Measurements from ENCODE around the gene DIO3. TPM values are rescaled to one million over a fixed set of nuclear protein-coding genes. Genes with fewer than 3 reads are reported as not detected.

Gene DIO3
- polyA plus RNA-seq (ENCODE audit: insufficient read length in 12 of 12), result 1 to 10 TPM in 11 of 12 donors, not detected in 1; 1.3 to 6.8 (median 4.3) TPM
- long read RNA-seq, donor 1, transcript DIO3-201 (1 exons, 2,102 nt), result major isoform, 36 of 36 reads
- long read RNA-seq, donor 1, partial matches to known transcripts, result 0 of 36 reads
- long read RNA-seq, donor 1, other reads (novel, unspliced or antisense), result 0 of 36 reads
- long read RNA-seq, donor 2, transcript DIO3-201 (1 exons, 2,102 nt), result major isoform, 10 of 10 reads
- long read RNA-seq, donor 2, partial matches to known transcripts, result 0 of 10 reads
- long read RNA-seq, donor 2, other reads (novel, unspliced or antisense), result 0 of 10 reads
- long read RNA-seq, donor 3, transcript DIO3-201 (1 exons, 2,102 nt), result major isoform, 7 of 7 reads
- long read RNA-seq, donor 3, partial matches to known transcripts, result 0 of 7 reads
- long read RNA-seq, donor 3, other reads (novel, unspliced or antisense), result 0 of 7 reads
- long read RNA-seq, donor 4, transcript DIO3-201 (1 exons, 2,102 nt), result major isoform, 17 of 17 reads
- long read RNA-seq, donor 4, partial matches to known transcripts, result 0 of 17 reads
- long read RNA-seq, donor 4, other reads (novel, unspliced or antisense), result 0 of 17 reads
- long read RNA-seq, donor 5, transcript DIO3-201 (1 exons, 2,102 nt), result major isoform, 13 of 13 reads
- long read RNA-seq, donor 5, partial matches to known transcripts, result 0 of 13 reads
- long read RNA-seq, donor 5, other reads (novel, unspliced or antisense), result 0 of 13 reads
- long read RNA-seq, donor 6, transcript DIO3-201 (1 exons, 2,102 nt), result major isoform, 10 of 10 reads
- long read RNA-seq, donor 6, partial matches to known transcripts, result 0 of 10 reads
- long read RNA-seq, donor 6, other reads (novel, unspliced or antisense), result 0 of 10 reads
- long read RNA-seq, donor 7, transcript DIO3-201 (1 exons, 2,102 nt), result major isoform, 8 of 8 reads
- long read RNA-seq, donor 7, partial matches to known transcripts, result 0 of 8 reads
- long read RNA-seq, donor 7, other reads (novel, unspliced or antisense), result 0 of 8 reads
- long read RNA-seq, donor 8, transcript DIO3-201 (1 exons, 2,102 nt), result major isoform, 9 of 9 reads
- long read RNA-seq, donor 8, partial matches to known transcripts, result 0 of 9 reads
- long read RNA-seq, donor 8, other reads (novel, unspliced or antisense), result 0 of 9 reads
- long read RNA-seq, donor 9, transcript DIO3-201 (1 exons, 2,102 nt), result major isoform, 11 of 11 reads
- long read RNA-seq, donor 9, partial matches to known transcripts, result 0 of 11 reads
- long read RNA-seq, donor 9, other reads (novel, unspliced or antisense), result 0 of 11 reads
- long read RNA-seq, donor 10, transcript DIO3-201 (1 exons, 2,102 nt), result major isoform, 5 of 5 reads
- long read RNA-seq, donor 10, partial matches to known transcripts, result 0 of 5 reads
- long read RNA-seq, donor 10, other reads (novel, unspliced or antisense), result 0 of 5 reads
- long read RNA-seq, donor 11, transcript DIO3-201 (1 exons, 2,102 nt), result major isoform, 22 of 22 reads
- long read RNA-seq, donor 11, partial matches to known transcripts, result 0 of 22 reads
- long read RNA-seq, donor 11, other reads (novel, unspliced or antisense), result 0 of 22 reads

DNA sequence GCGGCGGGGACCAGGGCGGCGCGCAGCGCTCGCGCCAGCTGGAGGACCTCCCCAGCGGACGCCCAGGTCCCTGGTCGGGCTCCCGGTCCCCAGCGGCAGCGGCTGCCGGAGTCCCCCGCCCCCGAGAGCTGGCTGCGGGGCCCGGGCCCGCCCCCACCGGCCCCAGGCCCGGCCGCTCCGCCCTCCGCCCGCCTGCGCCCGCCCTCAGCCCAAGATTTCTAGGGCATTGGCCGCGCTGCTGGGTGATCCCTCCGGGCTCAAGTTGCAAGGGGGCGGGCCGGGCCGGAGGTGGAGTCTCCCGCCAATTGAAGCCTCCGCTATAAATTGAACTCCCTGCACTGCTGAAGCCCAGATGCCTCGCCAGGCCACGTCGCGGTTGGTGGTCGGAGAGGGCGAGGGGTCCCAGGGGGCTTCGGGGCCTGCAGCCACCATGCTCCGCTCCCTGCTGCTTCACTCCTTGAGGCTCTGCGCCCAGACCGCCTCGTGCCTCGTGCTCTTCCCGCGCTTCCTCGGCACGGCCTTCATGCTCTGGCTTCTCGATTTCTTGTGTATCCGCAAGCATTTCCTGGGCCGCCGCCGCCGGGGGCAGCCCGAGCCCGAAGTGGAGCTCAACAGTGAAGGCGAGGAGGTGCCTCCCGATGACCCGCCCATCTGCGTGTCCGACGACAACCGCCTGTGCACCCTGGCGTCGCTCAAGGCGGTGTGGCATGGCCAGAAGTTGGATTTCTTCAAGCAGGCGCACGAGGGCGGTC lies at the start of gene DIO3:
TSS of gene DIO3 (plus strand) at position 351 of the 752 bp plus-strand sequence.
- DNase-seq, result peak; percentile 48

DNA sequence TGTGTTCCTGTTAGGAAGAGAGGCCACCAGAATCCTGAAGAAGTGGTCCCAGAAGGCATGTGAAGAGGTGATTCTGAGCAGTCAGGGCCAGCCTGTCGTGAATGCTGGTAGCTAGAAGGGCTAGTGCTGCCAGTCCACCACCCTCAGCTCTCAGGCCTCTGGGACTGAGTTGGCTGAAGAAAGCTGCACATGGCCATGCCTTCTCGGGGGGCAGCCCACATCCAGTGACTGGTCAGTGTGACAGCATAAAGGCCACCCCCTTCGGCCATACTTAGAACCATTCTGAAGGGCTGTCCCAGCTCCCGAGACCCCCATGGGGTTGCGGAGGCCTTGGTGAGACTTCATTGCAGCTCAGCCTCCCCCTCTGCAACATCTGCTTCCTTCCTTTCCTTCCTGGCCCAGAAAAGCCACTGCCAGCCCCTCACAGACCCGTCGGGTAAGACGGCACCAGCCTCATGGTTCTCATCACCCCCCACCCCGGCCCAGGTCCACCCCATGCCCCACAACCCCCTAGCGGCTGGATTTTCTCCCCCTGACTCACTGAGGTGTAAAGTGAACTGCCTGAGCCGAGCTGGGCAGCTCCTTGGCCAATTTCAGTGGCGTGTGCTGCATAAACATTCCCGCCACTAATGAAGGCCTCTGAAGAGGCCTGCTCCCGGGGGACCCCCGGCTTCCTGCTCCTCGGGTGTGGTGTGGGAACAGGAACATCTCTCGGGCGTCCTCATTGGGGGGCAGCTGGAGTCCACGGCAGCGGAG lies 49.5 kb upstream of the DIO3 start:
- no peak for DNase-seq

DNA sequence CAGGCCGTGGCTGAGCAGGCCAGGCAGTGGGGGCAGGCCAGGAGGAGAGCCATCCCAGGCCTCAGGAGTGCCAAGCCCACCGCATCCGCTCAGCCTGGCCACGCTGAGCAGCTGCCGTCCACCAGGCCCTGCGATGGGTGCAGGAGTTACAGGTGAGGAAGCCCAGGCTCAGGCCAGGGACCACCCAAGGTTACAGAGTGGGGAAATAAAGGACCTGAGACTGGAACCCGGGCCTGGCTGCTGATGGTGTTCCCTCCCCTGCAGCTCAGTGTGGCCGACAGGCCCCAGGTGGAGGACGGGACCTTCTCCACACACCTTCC lies 49.0 kb upstream of the DIO3 start:
- DNase-seq, result no peak

DNA sequence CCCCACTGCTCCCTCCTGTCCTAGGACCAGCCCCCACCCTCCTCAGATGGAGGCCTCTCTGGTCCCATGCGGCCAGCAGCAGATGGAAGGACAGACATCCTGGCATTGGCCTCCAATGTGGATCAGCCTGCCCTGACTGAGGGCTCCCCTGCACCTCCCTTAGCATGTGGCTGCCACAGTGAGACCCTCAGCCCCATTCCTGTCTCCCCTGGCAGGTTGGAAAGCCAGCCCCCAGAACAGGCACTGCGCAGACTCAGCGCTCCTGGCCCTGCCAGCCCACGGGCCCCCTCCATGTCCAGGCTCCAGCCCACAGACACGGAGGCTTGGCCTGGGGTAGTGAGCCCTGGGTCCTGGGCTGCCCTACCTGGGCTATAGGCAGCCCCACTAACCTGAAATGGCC lies 47.2 kb upstream of the DIO3 start:
- no peak for DNase-seq

DNA sequence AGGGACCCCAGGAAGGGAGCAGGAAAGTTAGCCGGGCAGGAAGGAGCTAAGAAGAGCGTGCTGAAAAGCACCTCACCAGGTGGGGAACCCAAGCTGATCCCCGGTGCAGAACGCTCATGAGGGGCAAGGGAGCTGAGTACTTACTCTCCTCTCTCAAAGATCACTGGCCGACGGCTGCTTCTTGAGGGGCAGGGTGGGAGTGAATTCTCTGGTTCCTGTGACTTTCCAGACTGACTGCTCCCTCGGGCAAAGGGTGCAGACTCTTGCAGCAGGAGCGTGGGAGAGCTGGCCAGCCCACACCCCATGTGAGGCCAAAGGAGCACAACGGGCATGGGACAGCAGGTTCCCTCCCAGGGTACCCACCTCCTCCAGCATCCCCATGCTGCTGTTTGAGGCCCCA lies 44.9 kb upstream of the DIO3 start:
- no peak for DNase-seq

DNA sequence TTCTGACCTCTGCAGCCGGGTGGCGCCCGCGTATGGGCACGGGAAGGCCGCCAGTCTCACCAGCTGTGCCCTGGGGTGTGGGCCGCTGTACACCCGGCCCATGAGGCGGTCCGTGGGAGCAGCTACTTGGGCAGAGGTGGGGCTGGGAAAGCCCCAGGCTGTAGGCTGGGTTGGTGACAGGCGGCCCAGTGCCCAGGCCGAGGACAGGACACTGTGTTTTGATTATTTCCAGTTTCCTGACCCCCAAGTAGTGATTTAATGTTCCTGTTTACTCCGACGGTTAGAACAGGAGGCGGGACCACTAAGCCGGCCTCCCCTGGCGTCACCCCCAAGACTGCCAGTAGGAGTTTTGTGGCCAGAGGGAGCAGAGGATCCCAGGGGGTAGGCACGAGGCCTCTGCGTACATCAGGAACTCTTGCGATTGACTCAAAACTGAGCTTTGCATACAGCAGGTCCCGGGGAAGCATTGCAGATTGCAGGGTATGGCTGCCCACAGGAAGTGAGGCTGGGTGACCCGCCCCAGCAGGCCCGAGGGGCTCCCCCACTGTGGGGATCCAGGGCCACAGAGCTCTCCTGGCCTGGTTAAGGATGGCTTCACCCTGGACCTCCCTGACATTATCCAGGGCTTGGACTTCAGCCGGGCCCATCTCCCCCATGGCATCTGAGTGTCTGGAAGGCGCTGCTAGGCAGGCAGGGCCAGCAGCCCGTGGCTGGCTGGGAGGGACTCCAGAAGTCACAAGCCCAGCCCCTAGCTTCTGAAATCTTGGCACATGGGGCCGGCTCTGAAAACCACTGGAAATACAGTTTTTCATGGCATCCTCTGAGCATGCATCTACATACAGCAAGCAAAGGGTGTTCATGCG lies 42.5 kb upstream of the DIO3 start:
- no peak for DNase-seq

DNA sequence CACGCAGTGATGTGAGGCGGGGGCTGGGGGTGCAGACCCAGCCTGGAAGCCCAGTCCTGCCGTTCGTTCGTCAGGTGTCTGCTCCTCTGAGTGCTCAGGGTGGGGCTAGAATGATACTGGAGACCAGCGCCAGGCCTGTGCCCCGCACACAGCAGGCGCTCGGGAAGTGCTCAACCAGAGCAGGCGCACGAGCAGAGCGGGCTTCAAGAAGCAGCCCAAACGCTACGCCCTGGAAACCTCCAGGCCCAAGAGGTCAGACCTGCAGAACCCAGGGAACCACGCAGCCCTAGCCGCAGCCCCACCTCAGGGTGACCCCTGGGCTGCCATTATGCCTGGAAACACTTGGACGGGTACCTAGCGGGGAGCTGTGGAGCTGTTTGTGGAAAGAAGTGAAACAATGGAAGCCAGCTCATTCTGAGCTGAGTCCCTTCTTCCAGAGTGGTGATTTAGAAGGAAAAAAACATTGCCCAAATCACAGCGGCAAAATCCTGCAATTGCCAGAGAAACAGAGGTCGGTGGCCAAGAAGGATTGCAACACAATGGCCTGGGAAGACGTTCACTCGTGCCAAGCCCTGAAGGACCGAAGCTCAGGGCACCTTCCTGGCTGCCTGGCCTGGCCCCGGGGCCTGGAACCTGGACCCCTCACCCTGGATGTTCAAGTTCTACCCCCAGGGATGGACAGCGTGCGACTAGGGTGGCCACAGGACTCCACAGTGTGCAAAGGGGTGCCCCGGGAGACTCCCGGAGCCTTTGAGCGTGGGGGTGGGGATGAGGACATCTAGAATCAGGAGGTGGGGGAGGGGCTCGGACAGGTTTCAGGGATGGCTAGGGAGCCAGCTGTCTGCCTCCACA lies 40.4 kb upstream of the DIO3 start:
- DNase-seq, result peak; percentile 45

DNA sequence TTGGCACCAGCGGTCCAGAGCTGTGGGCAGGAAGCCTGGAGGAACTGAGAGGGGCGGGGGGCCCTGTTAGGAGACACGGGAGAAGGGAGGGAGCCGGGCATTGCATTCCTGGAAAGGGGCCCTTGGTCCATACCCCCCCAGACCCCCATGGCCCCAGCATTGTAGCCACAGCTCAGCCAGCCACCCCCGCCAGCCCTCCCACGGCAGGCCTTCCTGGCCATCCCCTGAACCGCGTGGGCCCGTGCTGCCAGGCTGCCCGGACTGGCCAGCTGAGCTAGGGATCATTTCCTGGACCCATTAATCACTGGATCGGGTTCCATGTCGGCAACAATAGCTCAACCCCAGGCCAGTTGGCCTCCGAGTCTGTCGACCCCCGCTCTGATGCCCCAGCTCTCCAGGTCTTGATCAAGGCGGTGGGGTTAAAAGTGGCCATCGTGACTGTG lies 39.8 kb upstream of the DIO3 start:
- no peak for DNase-seq

DNA sequence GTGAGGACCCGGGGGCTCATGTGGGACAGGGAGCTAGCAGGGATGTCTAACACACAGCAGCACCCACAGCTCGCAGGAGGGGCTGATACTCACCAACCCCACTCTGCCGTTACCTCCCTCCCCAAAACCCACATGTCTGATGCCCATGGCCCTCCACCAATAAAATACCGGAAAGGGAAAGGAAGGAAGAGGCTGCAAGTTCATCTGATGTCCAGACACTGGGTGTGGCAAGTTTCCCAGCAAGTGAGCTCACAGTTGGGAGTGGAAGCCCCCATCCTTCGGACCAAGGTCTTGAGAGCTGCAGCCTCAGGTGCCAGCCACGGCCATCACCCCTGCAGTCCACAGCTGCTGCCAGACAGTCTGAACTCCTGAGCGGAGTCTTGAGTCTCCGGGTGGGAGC lies 39.3 kb upstream of the DIO3 start:
- no peak for DNase-seq

DNA sequence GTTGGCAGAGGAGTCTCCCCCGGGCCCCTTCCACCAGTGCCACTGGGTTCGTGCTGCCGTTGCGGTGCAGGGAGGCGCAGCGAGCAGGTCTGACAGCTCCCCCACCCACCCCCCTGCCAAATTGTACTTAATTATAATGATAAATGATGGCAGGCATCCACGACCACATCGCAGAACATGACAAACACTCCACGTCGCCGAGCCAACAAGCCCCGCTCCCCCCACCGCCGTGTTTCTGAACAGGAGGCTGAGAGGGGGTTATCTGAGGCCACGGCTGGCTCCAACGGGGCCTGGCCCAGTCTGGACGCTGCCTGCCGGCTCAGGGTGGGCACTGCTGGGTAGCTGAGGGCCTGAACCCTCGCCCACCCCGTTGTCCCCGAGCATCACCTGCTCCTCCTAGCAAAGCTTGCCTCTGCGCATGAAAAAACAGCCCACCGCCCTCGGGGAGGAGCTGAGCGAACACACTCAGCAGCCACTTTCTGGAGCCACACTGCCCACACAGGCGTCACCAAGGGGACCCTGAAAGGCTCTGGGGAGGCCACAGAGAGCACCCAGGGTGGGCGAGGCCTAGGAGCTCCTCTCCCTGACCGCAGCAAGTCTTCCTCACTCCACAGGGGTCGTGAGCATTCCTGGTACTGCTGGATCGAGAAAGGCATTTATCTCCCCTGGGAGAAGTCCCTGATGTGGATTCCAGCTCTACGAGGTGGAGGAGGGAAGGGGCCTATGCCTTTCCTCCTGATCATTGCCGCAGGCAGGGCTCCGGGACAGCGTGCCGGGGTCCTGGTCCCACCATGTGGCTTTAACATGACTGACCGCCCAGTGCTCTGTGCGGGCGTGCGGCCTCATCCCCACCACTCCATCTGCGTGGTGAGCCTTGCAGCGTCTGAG lies 35.4 kb upstream of the DIO3 start:
- no peak for DNase-seq

DNA sequence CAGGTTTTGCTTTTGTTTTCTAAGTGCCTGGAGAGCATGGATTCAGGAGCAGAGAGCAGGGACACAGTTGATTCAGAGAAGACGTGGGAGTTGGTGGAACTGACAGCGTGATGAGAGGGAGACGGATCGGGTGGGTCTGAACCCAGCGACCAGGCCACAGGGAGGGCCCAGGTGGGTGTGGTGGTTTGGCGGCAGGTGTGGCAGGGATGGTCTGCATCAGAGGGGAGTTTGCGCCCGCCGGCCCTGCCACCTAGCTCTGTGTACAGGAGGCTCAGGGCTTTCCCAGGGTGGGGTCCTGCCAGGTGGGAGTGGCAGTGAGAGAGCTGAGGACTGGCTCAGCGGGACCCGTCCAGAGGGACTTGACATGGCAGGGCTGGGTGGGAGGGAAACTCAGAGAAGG lies 33.3 kb upstream of the DIO3 start:
- DNase-seq, result no peak

DNA sequence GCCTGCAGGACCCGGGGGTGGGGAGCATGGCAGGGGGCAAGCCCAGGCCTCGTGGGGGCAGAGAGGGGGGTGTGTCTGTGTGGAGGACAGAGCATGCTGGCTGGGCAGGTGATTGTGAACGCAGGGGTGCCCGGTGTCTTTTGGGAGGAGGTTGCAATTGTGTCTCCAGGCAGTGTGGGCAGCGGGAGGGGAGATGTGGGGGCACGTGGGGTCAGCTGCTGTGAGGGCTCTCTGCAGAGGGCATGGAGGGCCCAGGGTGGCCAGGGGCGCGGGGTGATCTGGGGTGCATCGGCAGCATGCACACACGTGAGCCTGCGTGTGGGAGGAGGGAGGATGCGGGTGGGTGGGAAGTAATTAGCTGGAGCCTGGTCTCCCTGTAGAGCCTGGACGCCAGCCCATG lies 32.2 kb upstream of the DIO3 start:
- no peak for DNase-seq

DNA sequence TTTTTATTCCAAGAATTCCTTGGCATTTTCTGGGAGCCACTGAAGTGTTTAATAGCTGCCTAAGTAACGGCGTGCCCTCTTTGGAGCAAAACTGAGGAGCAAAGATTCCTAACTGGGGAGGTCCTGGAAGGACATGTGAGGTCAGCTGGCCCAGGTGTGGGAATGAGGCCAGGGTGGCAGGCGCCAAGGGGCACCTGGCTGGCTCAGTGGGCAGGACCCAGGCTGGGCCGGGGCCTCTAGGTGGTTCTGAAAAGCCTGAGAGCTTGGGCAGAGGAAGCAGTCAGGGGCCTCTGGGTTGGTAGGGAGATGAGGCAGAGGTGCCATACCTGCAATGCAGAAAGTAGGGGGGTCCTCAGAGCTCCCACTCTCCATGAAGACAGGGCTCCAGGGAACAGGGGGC lies 27.1 kb upstream of the DIO3 start:
- no peak for DNase-seq

DNA sequence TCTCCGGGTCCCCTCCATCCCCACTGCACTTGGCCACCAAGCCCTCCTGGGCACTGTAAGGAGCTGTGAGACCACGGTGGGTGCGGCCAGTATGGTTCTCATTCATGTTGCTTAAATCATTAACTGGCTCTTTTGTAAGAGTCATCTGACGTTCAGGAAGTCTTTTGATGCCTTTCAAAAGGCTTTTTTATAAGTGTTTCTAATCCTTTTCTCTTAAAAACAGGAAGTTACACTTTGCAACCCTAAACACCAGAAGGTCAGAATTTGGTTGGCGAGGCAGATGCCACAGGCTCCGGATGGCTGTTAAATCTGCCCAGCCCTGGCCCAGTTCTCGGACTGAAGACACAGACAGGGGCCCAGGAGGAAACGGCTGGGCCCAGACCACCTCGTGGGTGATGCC lies 26.1 kb upstream of the DIO3 start:
- DNase-seq, result no peak

DNA sequence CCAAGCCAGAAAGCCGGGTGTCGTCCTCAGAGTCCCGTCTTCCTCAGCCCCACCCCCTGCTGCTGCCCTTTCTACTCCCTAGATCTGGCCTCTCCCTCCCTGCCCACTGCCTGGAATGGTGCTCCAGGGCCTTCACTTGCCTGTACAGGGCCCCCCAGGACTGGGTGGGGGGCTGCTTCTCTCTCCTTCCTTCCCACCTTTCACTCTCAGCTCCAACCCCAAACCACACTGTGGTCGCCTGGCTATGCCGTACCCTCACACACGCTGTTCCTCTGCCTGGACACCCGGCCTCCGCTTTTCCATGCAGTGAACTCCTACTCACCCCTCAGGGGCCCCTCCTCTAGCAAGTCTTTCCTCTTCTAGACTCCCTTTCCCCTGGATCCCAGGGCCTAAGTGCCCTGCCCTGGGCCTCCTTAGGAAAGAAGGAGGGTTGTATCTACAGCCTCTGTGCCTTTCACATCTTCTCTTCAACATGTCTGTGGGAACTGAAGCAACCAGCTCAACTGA lies 25.5 kb upstream of the DIO3 start:
- no peak for DNase-seq

DNA sequence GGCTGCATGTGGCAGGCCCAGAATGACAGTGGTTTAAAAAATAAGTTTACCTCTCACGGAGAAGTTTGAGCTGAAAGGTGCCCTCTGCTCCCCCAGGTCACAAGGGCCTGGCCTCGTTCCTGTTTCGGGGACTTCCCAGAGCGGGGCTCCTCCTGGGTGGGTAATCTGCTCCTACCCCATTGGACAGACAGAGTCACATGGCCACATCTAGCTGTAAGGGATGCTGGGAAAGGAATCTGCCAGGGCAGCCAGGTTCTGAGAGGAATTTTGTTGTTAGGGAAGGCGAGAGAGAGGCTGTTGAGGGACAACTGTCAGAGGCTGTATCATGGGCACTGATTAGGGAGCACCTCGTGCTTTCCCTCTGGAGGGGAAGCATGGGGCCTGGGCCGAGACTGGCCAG lies 24.0 kb upstream of the DIO3 start:
- DNase-seq, result no peak

DNA sequence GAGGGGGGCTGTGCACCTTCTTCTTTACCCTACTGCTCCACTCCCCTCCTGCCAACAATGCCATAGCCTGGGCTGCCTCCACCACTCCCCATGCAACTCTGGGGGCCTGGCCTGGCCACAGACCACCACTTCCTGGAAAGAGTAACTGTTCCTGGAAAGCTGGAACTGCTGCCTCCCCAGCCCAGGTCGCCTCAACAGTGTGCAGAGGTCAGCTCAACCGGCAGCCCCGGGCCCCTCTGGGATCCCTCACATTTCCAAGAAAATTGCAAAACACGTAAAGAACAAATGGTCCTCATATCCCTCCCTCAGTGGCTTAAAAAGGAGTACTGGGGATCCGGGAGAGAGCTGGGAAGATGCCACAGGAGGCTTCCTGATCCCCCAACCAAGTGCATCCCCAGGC lies 22.4 kb upstream of the DIO3 start:
- DNase-seq, result no peak
